H9 (cell line): ENCODE results near the gene UGT1A5. TPM values are rescaled to one million over a fixed set of nuclear protein-coding genes. Genes with fewer than 3 reads are reported as not detected.

ENCODE experiments used
- DNase-seq: peaks from one replicate; pipeline ENCODE4 v3.0.0-alpha.2; 2017
- H2AFZ ChIP-seq: one replicate; pipeline ENCODE4 v1.6.1; 2013; ENCODE audit warnings: mild to moderate bottlenecking, low read length, control low read depth, moderate library complexity
- H2AK5ac ChIP-seq: 2 replicates; pipeline ENCODE4 v1.6.1; 2013; ENCODE audit warnings: low read length, control low read depth, mixed read lengths; ENCODE audit not compliant: insufficient read length
- H2BK120ac ChIP-seq: one replicate; pipeline ENCODE4 v1.6.1; 2013; ENCODE audit warnings: low read depth, mild to moderate bottlenecking, low read length, control low read depth, inconsistent platforms; ENCODE audit not compliant: poor library complexity, severe bottlenecking
- H2BK12ac ChIP-seq: 2 replicates; pipeline ENCODE4 v1.6.1; 2013; ENCODE audit warnings: low read length, control low read depth, mixed read lengths, low read depth; ENCODE audit not compliant: insufficient read length
- H2BK15ac ChIP-seq: 2 replicates; pipeline ENCODE4 v1.6.1; 2013; ENCODE audit warnings: low read depth, low read length, control low read depth
- H2BK20ac ChIP-seq: one replicate; pipeline ENCODE4 v1.6.1; 2013; ENCODE audit warnings: low read depth, mild to moderate bottlenecking, low read length, control low read depth, inconsistent platforms; ENCODE audit not compliant: poor library complexity, severe bottlenecking
- H2BK5ac ChIP-seq: 2 replicates; pipeline ENCODE4 v1.6.1; 2013; ENCODE audit warnings: low read length, control low read depth, mixed read lengths; ENCODE audit not compliant: insufficient read length
- H3K14ac ChIP-seq: 2 replicates; pipeline ENCODE4 v1.6.1; 2013; ENCODE audit warnings: low read length, control low read depth; ENCODE audit not compliant: insufficient read depth
- H3K18ac ChIP-seq: 2 replicates; pipeline ENCODE4 v1.6.1; 2013; ENCODE audit warnings: low read depth, mild to moderate bottlenecking, mixed read lengths, low read length, control low read depth; ENCODE audit not compliant: insufficient read length
- H3K23ac ChIP-seq: 2 replicates; pipeline ENCODE4 v1.6.1; 2013; ENCODE audit warnings: low read length, control low read depth, mixed read lengths, low read depth; ENCODE audit not compliant: insufficient read length
- H3K23me2 ChIP-seq: 2 replicates; pipeline ENCODE4 v1.6.1; 2013; ENCODE audit warnings: low read depth, mild to moderate bottlenecking, mixed read lengths, low read length, control low read depth; ENCODE audit not compliant: insufficient read length, poor library complexity, severe bottlenecking
- H3K27ac ChIP-seq: 2 replicates; pipeline ENCODE4 v1.5.1; 2013; ENCODE audit warnings: low read length, control low read depth, mixed read lengths, low read depth; ENCODE audit not compliant: insufficient read length
- H3K27me3 ChIP-seq: 2 replicates; pipeline ENCODE4 v1.6.1; 2013; ENCODE audit warnings: low read length, control low read depth, inconsistent platforms; ENCODE audit not compliant: insufficient read depth
- H3K4ac ChIP-seq: 2 replicates; pipeline ENCODE4 v1.6.1; 2013; ENCODE audit warnings: low read depth, mild to moderate bottlenecking, control low read depth, inconsistent platforms, low read length, moderate library complexity
- H3K4me1 ChIP-seq: 2 replicates; pipeline ENCODE4 v1.6.1; 2013; ENCODE audit warnings: low read length, control low read depth, inconsistent platforms; ENCODE audit not compliant: insufficient read depth
- H3K4me2 ChIP-seq: 2 replicates; pipeline ENCODE4 v1.6.1; 2013; ENCODE audit warnings: low read length, control low read depth, mixed read lengths; ENCODE audit not compliant: insufficient read length, insufficient read depth
- H3K56ac ChIP-seq: 2 replicates; pipeline ENCODE4 v1.6.1; 2013; ENCODE audit warnings: low read depth, mild to moderate bottlenecking, mixed read lengths, low read length, control low read depth; ENCODE audit not compliant: insufficient read length
- H3K79me1 ChIP-seq: 2 replicates; pipeline ENCODE4 v1.6.1; 2013; ENCODE audit warnings: low read depth, mild to moderate bottlenecking, moderate library complexity, low read length, control low read depth, inconsistent platforms; ENCODE audit not compliant: insufficient read depth, poor library complexity, severe bottlenecking
- H3K79me2 ChIP-seq: 2 replicates; pipeline ENCODE4 v1.6.1; 2013; ENCODE audit warnings: low read length, control low read depth, inconsistent platforms; ENCODE audit not compliant: insufficient read depth
- H3K9ac ChIP-seq: 2 replicates; pipeline ENCODE4 v1.6.1; 2013; ENCODE audit warnings: low read length, control low read depth, mixed read lengths; ENCODE audit not compliant: insufficient read length; ENCODE audit errors: extremely low read depth
- H3K9me3 ChIP-seq: one replicate; pipeline ENCODE4 v1.6.1; 2013; ENCODE audit warnings: low read depth, low read length, inconsistent platforms; ENCODE audit not compliant: control insufficient read depth
- H3T11ph ChIP-seq: one replicate; pipeline ENCODE4 v1.6.1; 2013; ENCODE audit warnings: mild to moderate bottlenecking, low read length, control low read depth, inconsistent platforms
- H4K20me1 ChIP-seq: one replicate; pipeline ENCODE4 v1.6.1; 2013; ENCODE audit not compliant: control insufficient read depth, insufficient read length, insufficient read depth
- H4K5ac ChIP-seq: 2 replicates; pipeline ENCODE4 v1.6.1; 2013; ENCODE audit warnings: low read depth, mild to moderate bottlenecking, mixed read lengths, low read length, control low read depth; ENCODE audit not compliant: insufficient read length
- H4K8ac ChIP-seq: replicated peaks from 2 replicates; pipeline ENCODE4 v1.6.1; 2013; ENCODE audit warnings: low read length, control low read depth, mixed read lengths, low read depth; ENCODE audit not compliant: insufficient read length
- H4K91ac ChIP-seq: 2 replicates; pipeline ENCODE4 v1.6.1; 2013; ENCODE audit warnings: low read depth, mild to moderate bottlenecking, moderate library complexity, mixed read lengths, low read length, control low read depth; ENCODE audit not compliant: insufficient read length
- H3K27ac Mint-ChIP-seq, 3 experiments: 2 replicates in 2 of 3; 3 replicates in 1 of 3; pipeline ENCODE4 v1.8.0; 2020 to 2021; ENCODE audit warnings: mixed read lengths in 3 of 3, mild to moderate bottlenecking in 1 of 3, moderate library complexity in 1 of 3
- H3K27me3 Mint-ChIP-seq: 2 replicates; pipeline ENCODE4 v1.8.0; 2021; ENCODE audit warnings: low read depth, mild to moderate bottlenecking, moderate library complexity, mixed read lengths
- H3K36me3 Mint-ChIP-seq, 3 experiments: 2 replicates in 2 of 3; 3 replicates in 1 of 3; pipeline ENCODE4 v1.8.0; 2020 to 2021; ENCODE audit warnings: low read depth in 3 of 3, mixed read lengths in 3 of 3; ENCODE audit not compliant: insufficient read depth in 1 of 3
- H3K4me1 Mint-ChIP-seq, 2 experiments: 2 replicates each; pipeline ENCODE4 v1.8.0; 2020; ENCODE audit warnings: mixed read lengths in 2 of 2
- H3K4me3 Mint-ChIP-seq, 2 experiments: 2 replicates in 1 of 2; 3 replicates in 1 of 2; pipeline ENCODE4 v1.8.0; 2020 to 2021; ENCODE audit warnings: mild to moderate bottlenecking in 2 of 2, mixed read lengths in 2 of 2, moderate library complexity in 1 of 2
- H3K9me3 Mint-ChIP-seq, 2 experiments: 2 replicates in 1 of 2; 3 replicates in 1 of 2; pipeline ENCODE4 v1.8.0; 2020; ENCODE audit warnings: mild to moderate bottlenecking in 2 of 2, mixed read lengths in 2 of 2, moderate library complexity in 1 of 2
- whole genome bisulfite sequencing: extraction: QIAGEN DNeasy Blood & Tissue Kit; methylation state at CpG from one replicate; pipeline ENCODE4 v1.1.7; 2013; ENCODE audit warnings: missing lambda C conversion rate, low lambda C conversion rate, mixed read lengths; ENCODE audit not compliant: insufficient read length; ENCODE audit errors: extremely low coverage; 5-methylcytosine and 5-hydroxymethylcytosine counted together
- total RNA-seq: library from RNA; stranded (reverse); gene quantifications from 2 replicates; pipeline ENCODE4 v1.2.1, GENCODE V29; 2021
- TF ChIP-seq, protein P1 (sequence below): fragments of 200-600 bp; sonication (generic); conservative IDR thresholded peaks from 3 replicates; pipeline ENCODE4 v1.8.0; 2021; ENCODE audit warnings: antibody characterized with exemption, mild to moderate bottlenecking

The UGT1A5 gene
- total RNA-seq, 1 experiment from 2014 or later = not detected

- no peaks in the 10 kb centered on the region for H3K4me1 ChIP-seq
- H2BK120ac ChIP-seq = no peak overlapping the region
- WGBS = 100% methylated on average over 1 of the region's 4 CpGs
- no peak overlapping the region for H3K23ac ChIP-seq
- no peak overlapping the region for H3K4me2 ChIP-seq
- no peak overlapping the region for H3K4ac ChIP-seq
- H2BK12ac ChIP-seq = no peak overlapping the region
- Mint-ChIP-seq H3K4me1 (no peaks in the 10 kb centered on the region), H3K4me3 (no peak overlapping the region), H3K27me3 (peaks cover 12% of the 10 kb centered on the region; the same call in 1 of the 2 replicates), H3K36me3 (peaks cover 1 to 4% (median 1%) of the 10 kb centered on the region in 3 experiments; a peak in 4 of 7 replicates), H3K27ac (no peak overlapping the region), H3K9me3 (peaks cover 13 to 22% of the 10 kb centered on the region in 2 experiments; a peak in 4 of 5 replicates)
- H3K14ac ChIP-seq = no peak overlapping the region
- no peak overlapping the region for H2BK5ac ChIP-seq
- H2AK5ac ChIP-seq = no peak overlapping the region
- H3K56ac ChIP-seq = no peak overlapping the region
- no peaks in the 10 kb centered on the region for H3K27me3 ChIP-seq
- H3K79me2 ChIP-seq = no peaks in the 10 kb centered on the region
- no peak overlapping the region for H4K91ac ChIP-seq
- H3K9ac ChIP-seq = no peak overlapping the region
- no peaks in the 10 kb centered on the region for H4K20me1 ChIP-seq
- no peak overlapping the region for H3K18ac ChIP-seq
- H2BK20ac ChIP-seq = no peak overlapping the region
- H4K5ac ChIP-seq = no peak overlapping the region
- no peak overlapping the region for H3T11ph ChIP-seq
- H3K27ac ChIP-seq = no peak overlapping the region
- no peak overlapping the region for H2BK15ac ChIP-seq
- no peak overlapping the region for H2AFZ ChIP-seq
- peaks cover 4% of the 10 kb centered on the region for H3K9me3 ChIP-seq
- TF ChIP-seq, protein P1, sequence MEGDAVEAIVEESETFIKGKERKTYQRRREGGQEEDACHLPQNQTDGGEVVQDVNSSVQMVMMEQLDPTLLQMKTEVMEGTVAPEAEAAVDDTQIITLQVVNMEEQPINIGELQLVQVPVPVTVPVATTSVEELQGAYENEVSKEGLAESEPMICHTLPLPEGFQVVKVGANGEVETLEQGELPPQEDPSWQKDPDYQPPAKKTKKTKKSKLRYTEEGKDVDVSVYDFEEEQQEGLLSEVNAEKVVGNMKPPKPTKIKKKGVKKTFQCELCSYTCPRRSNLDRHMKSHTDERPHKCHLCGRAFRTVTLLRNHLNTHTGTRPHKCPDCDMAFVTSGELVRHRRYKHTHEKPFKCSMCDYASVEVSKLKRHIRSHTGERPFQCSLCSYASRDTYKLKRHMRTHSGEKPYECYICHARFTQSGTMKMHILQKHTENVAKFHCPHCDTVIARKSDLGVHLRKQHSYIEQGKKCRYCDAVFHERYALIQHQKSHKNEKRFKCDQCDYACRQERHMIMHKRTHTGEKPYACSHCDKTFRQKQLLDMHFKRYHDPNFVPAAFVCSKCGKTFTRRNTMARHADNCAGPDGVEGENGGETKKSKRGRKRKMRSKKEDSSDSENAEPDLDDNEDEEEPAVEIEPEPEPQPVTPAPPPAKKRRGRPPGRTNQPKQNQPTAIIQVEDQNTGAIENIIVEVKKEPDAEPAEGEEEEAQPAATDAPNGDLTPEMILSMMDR = no peak
- no peak for DNase-seq
- no peaks in the 10 kb centered on the region for H3K79me1 ChIP-seq
- no peak overlapping the region for H4K8ac ChIP-seq
- H3K23me2 ChIP-seq = no peaks in the 10 kb centered on the region
These were observed 68.1 kb downstream of the UGT1A5 start for GRCh38 chr2:233780771-233781170.
